B cell (primary cell): Measurements from ENCODE around the gene MFN2. TPM values are rescaled to one million over a fixed set of nuclear protein-coding genes. Genes with fewer than 3 reads are reported as not detected.
"Not testable (repeated sequence)": the region's sequence is repeated elsewhere in the genome, so short reads cannot be mapped to it uniquely, and the experiment has no call there.

Experiments used
- ATAC-seq: fragments of 200-7000 bp; cut with Tn5 transposase; one replicate; pipeline ENCODE4 v1.10.0; 2021; ENCODE audit warnings: low read depth, mild to moderate bottlenecking, moderate number of reproducible peaks, moderate library complexity
- CTCF ChIA-PET: fragments of 350-600 bp; sonication (Branson Sonifier 250); formaldehyde crosslinking; loops from one replicate; lab custom pipeline; 2021; ENCODE audit warnings: antibody characterized with exemption, inconsistent platforms; lab: Charles Lee
- POLR2A ChIA-PET: fragments of 350-600 bp; sonication (Branson Sonifier 250); formaldehyde crosslinking; loops from one replicate; lab custom pipeline; 2021; ENCODE audit warnings: antibody characterized with exemption; lab: Charles Lee
- DNase-seq: peaks from one replicate; pipeline ENCODE4 v3.0.0; 2013
- H2AFZ ChIP-seq: 2 replicates; pipeline ENCODE4 v1.6.1; 2012; ENCODE audit warnings: mild to moderate bottlenecking, low read depth, low read length; ENCODE audit not compliant: insufficient read depth, poor library complexity, severe bottlenecking
- H3K27ac ChIP-seq, 2 donors: 1 replicate in 1 of 2; 2 replicates in 1 of 2; pipeline ENCODE4 v1.5.1; 2012 to 2013; ENCODE audit warnings: low read length in 2 of 2, mild to moderate bottlenecking in 2 of 2, moderate library complexity in 1 of 2
- H3K27me3 ChIP-seq, 4 experiments: fragments of 200-600 bp in 1 of 4; sonication (generic) in 1 of 4; replicated peaks in 1 of 4; 1 replicate in 2 of 4; 2 replicates in 2 of 4; pipeline versions ENCODE4 v1.6.1 to v1.7.0; 2013 to 2016; ENCODE audit warnings: low read length in 3 of 4, mild to moderate bottlenecking in 2 of 4, mixed read lengths in 1 of 4, moderate library complexity in 1 of 4; ENCODE audit not compliant: insufficient read depth in 4 of 4, control insufficient read depth in 3 of 4; ENCODE audit errors: control extremely low read depth in 1 of 4
- H3K36me3 ChIP-seq, 2 experiments: replicated peaks in 1 of 2; 1 replicate in 1 of 2; 2 replicates in 1 of 2; pipeline versions ENCODE4 v1.6.1 to v1.7.1; 2013; ENCODE audit warnings: low read length in 1 of 2; ENCODE audit not compliant: insufficient read depth in 2 of 2, control insufficient read depth in 1 of 2; ENCODE audit errors: control extremely low read depth in 1 of 2, extremely low read depth in 1 of 2
- H3K4me1 ChIP-seq, 2 donors: fragments of 200-600 bp in 1 of 2; sonication (generic) in 1 of 2; 1 replicate in 1 of 2; 2 replicates in 1 of 2; pipeline versions ENCODE4 v1.5.1 to v1.6.1; 2013 to 2017; ENCODE audit warnings: low read length in 2 of 2; ENCODE audit not compliant: control insufficient read depth in 2 of 2, insufficient read depth in 2 of 2
- H3K4me2 ChIP-seq: replicated peaks from 2 replicates; pipeline ENCODE3; 2012; ENCODE audit warnings: mild to moderate bottlenecking, low read depth, low read length; ENCODE audit not compliant: poor library complexity, severe bottlenecking
- H3K4me3 ChIP-seq, 5 experiments: fragments of 200-600 bp in 1 of 5; sonication (generic) in 1 of 5; 1 replicate in 3 of 5; 2 replicates in 2 of 5; pipeline versions ENCODE4 v1.5.1 to v1.7.0; 2011 to 2016; ENCODE audit warnings: low read length in 4 of 5, mild to moderate bottlenecking in 4 of 5, low read depth in 2 of 5, control low read depth in 1 of 5, moderate library complexity in 1 of 5; ENCODE audit not compliant: insufficient read depth in 1 of 5; ENCODE audit errors: control extremely low read depth in 1 of 5, extremely low read depth in 1 of 5
- H3K79me2 ChIP-seq: fragments of 200-600 bp; sonication (generic); one replicate; pipeline ENCODE4 v1.6.0; 2016; ENCODE audit warnings: low read length; ENCODE audit not compliant: control insufficient read depth, insufficient read depth
- H3K9ac ChIP-seq: fragments of 200-600 bp; sonication (generic); 2 replicates; pipeline ENCODE4 v1.6.1; 2017; ENCODE audit warnings: mild to moderate bottlenecking, low read length, moderate library complexity
- H3K9me3 ChIP-seq, 3 donors: one replicate each; pipeline versions ENCODE4 v1.6.1 to v1.7.1; 2013; ENCODE audit warnings: low read length in 2 of 3; ENCODE audit not compliant: control insufficient read depth in 2 of 3, insufficient read depth in 1 of 3; ENCODE audit errors: control extremely low read depth in 1 of 3
- H4K20me1 ChIP-seq: 2 replicates; pipeline ENCODE4 v1.6.0; 2012; ENCODE audit warnings: mild to moderate bottlenecking, low read length; ENCODE audit not compliant: insufficient read depth, control insufficient read depth, poor library complexity, severe bottlenecking
- H3K27ac Mint-ChIP-seq: one replicate; pipeline ENCODE4 v1.8.0; 2021; ENCODE audit warnings: mixed read lengths
- H3K27me3 Mint-ChIP-seq: one replicate; pipeline ENCODE4 v1.8.0; 2021; ENCODE audit warnings: mixed read lengths
- H3K4me1 Mint-ChIP-seq: one replicate; pipeline ENCODE4 v1.8.0; 2021; ENCODE audit warnings: mixed read lengths
- H3K4me3 Mint-ChIP-seq: one replicate; pipeline ENCODE4 v1.8.0; 2021; ENCODE audit warnings: mixed read lengths
- H3K9me3 Mint-ChIP-seq: one replicate; pipeline ENCODE4 v1.8.0; 2022; ENCODE audit warnings: mixed read lengths; ENCODE audit not compliant: insufficient read depth
- CTCF ChIP-seq: fragments of 200-600 bp; IDR thresholded peaks from one replicate; pipeline ENCODE4 v1.8.0; 2022; ENCODE audit warnings: antibody characterized with exemption, mild to moderate bottlenecking
- EZH2 ChIP-seq: IDR thresholded peaks from 2 replicates; pipeline ENCODE4 v1.6.1; 2012; ENCODE audit warnings: borderline replicate concordance, low read depth, mild to moderate bottlenecking, moderate library complexity, low read length; ENCODE audit not compliant: insufficient read depth, poor library complexity, severe bottlenecking
- WGBS: methylation state at CpG from one replicate; pipeline ENCODE4 v1.1.5; 2013; ENCODE audit warnings: missing lambda C conversion rate; ENCODE audit not compliant: insufficient coverage; 5-methylcytosine and 5-hydroxymethylcytosine counted together
- intact Hi-C: fragments of 100-400 bp; cut with micrococcal nuclease; formaldehyde crosslinking; loops from one replicate; pipeline ENCODE4 v1.10.0; 2022
- polyA plus RNA-seq: library from polyadenylated mRNA; depleted of rRNA; stranded (reverse); fragments of >200 nt; gene quantifications from 2 replicates; pipeline ENCODE4 v1.2.3, GENCODE V29; 2012
- total RNA-seq, 2 donors: library from RNA; stranded (reverse); fragments of 120-200 nt in 1 of 2; gene quantifications; 1 replicate in 1 of 2; 2 replicates in 1 of 2; pipeline versions ENCODE4 v1.2.3 to v1.2.4, GENCODE V29; 2013 to 2022

Gene MFN2
- total and polyA plus RNA-seq, 2 donors (not counting 1 experiment from before 2014, with no cell fraction given) = 24.0 to 50.0 TPM

GRCh38 chr1:12039824-12040456 is 59.7 kb downstream of the MFN2 start:
- H3K27me3 Mint-ChIP-seq, H3K9me3 ChIP-seq, H4K20me1 ChIP-seq, H3K27me3 ChIP-seq, H3K79me2 ChIP-seq, H3K9me3 Mint-ChIP-seq, H3K36me3 ChIP-seq: not testable (repeated sequence)
- Histone ChIP-seq H3K9ac (peak overlapping the region; percentile 49), H3K4me2 (peak overlapping the region; percentile 84), H2AFZ (peak overlapping the region; percentile 65), H3K4me3 (peak overlapping the region in 3 of 5 experiments; percentile 20 to 47 (median 32)), H3K4me1 (peaks cover 34 to 44% of the 10 kb centered on the region in 2 donors), H3K27ac (peak overlapping the region; percentile 82 to 91)
- CTCF ChIA-PET = interaction anchor here (0.8 to 5.3 kb wide), 9 partner anchors 9 to 170 kb away, joined by 3 to 41 read pairs (median 4); no protein-coding TSS in a partner anchor
- DNase-seq (peak; percentile 68), ATAC-seq (peak; percentile 42)
- Mint-ChIP-seq H3K27ac (peak overlapping the region; percentile 95), H3K4me1 (peaks cover 47% of the 10 kb centered on the region), H3K4me3 (peak overlapping the region; percentile 74)
- intact Hi-C loops = loop anchor here (1.0 to 5.0 kb wide), 2 partner anchors 21 to 37 kb away; partner anchors contain the start of gene MIIP
- 8% methylated on average over 2 of the region's 13 CpGs for WGBS
- POLR2A ChIA-PET = interaction anchor here (0.5 to 3.7 kb wide), 14 partner anchors 9 to 226 kb away, joined by 3 to 32 read pairs (median 6); partner anchors contain the start of gene MIIP

- peak overlapping the region; percentile 74 for H3K4me3 Mint-ChIP-seq
Observed at GRCh38 chr1:12040457-12041051, 60.3 kb downstream of the MFN2 start.

More at GRCh38 chr1:12040457-12041051, 60.3 kb downstream of the MFN2 start:
- peak; percentile 85 for ATAC-seq
- peak overlapping the region; percentile 49 for H3K9ac ChIP-seq
- no peaks in the 10 kb centered on the region for H4K20me1 ChIP-seq
- POLR2A ChIA-PET = interaction anchor here (0.5 to 3.7 kb wide), 13 partner anchors 9 to 227 kb away, joined by 3 to 32 read pairs (median 6); partner anchors contain the start of gene MIIP
- no peaks in the 10 kb centered on the region for H3K27me3 ChIP-seq
- peak overlapping the region; percentile 65 for H2AFZ ChIP-seq
- H3K79me2 ChIP-seq = no peaks in the 10 kb centered on the region
- peak; percentile 74 for DNase-seq
- no peaks in the 10 kb centered on the region for H3K36me3 ChIP-seq
- peak overlapping the region; percentile 82 to 91 for H3K27ac ChIP-seq
- CTCF ChIA-PET = interaction anchor here (0.7 to 5.3 kb wide), 10 partner anchors 10 to 169 kb away, joined by 3 to 41 read pairs (median 4); no protein-coding TSS in a partner anchor
- H3K9me3 ChIP-seq = peaks cover 0 to 2% (median 0%) of the 10 kb centered on the region in 3 donors
- H3K9me3 Mint-ChIP-seq = no peaks in the 10 kb centered on the region
- 22% methylated on average over 4 of the region's 6 CpGs for WGBS
- peak overlapping the region in 3 of 5 experiments; percentile 20 to 47 (median 32) for H3K4me3 ChIP-seq
- H3K4me2 ChIP-seq = peak overlapping the region; percentile 84
- H3K4me1 ChIP-seq = peaks cover 40 to 50% of the 10 kb centered on the region in 2 donors
- no peaks in the 10 kb centered on the region for H3K27me3 Mint-ChIP-seq
- peaks cover 52% of the 10 kb centered on the region for H3K4me1 Mint-ChIP-seq
- peak overlapping the region; percentile 95 for H3K27ac Mint-ChIP-seq
- intact Hi-C loops = loop anchor here (1.0 to 5.0 kb wide), 2 partner anchors 21 to 37 kb away; partner anchors contain the start of gene MIIP
- no peak for TF ChIP-seq EZH2
- TF ChIP-seq CTCF = no peak
